Stimulated activated CD4-positive, alpha-beta T cell treated with anti-CD3 and anti-CD28 coated beads, Interleukin-12 subunit alpha, Interleukin-12 subunit beta, amount 100 ng/mL, for 48 hours (primary cell): ENCODE measurements around the gene OR4K2.
A peak's percentile ranks its signal among the peaks of the same experiment; 100 is the strongest.
"Not testable (repeated sequence)": the region's sequence is repeated elsewhere in the genome, so short reads cannot be mapped to it uniquely, and the experiment has no call there.

Source experiments
- DNase-seq, 3 donors: peaks; one replicate each; pipeline ENCODE4 v3.0.0-alpha.2; 2020; ENCODE audit warnings: low read depth in 2 of 3, low spot score in 1 of 3

Gene OR4K2, protein sequence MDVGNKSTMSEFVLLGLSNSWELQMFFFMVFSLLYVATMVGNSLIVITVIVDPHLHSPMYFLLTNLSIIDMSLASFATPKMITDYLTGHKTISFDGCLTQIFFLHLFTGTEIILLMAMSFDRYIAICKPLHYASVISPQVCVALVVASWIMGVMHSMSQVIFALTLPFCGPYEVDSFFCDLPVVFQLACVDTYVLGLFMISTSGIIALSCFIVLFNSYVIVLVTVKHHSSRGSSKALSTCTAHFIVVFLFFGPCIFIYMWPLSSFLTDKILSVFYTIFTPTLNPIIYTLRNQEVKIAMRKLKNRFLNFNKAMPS

DNA sequence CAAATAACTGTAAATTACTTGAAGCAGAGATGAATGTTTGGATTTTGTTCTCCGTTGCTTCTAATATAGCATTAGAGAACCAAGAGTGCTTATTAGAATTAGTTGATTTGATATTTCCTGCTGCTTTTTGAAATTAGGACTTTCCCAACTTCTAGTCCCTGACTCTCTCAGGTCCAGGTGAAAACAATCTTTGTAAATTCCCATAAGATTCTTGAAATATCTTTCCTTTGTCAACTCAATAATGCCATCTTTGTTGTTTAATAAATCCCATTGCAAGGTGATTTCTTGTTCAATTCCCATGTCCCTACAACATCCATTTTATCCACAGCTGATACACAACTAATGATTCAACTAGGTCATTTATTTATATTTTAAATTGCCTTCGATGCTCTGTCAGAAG is at the start of gene OR4K2:
OR4K2 (plus strand) TSS at position 301 of the 400 bp plus-strand sequence. CDS start 1,126 bp downstream, outside the sequence.
- DNase-seq: no peak

DNA sequence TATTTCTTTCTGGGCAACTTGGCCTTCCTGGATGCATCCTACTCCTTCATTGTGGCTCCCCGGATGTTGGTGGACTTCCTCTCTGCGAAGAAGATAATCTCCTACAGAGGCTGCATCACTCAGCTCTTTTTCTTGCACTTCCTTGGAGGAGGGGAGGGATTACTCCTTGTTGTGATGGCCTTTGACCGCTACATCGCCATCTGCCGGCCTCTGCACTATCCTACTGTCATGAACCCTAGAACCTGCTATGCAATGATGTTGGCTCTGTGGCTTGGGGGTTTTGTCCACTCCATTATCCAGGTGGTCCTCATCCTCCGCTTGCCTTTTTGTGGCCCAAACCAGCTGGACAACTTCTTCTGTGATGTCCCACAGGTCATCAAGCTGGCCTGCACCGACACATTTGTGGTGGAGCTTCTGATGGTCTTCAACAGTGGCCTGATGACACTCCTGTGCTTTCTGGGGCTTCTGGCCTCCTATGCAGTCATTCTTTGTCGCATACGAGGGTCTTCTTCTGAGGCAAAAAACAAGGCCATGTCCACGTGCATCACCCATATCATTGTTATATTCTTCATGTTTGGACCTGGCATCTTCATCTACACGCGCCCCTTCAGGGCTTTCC is 47.2 kb upstream of the OR4K2 start:
- not testable (repeated sequence) for DNase-seq

DNA sequence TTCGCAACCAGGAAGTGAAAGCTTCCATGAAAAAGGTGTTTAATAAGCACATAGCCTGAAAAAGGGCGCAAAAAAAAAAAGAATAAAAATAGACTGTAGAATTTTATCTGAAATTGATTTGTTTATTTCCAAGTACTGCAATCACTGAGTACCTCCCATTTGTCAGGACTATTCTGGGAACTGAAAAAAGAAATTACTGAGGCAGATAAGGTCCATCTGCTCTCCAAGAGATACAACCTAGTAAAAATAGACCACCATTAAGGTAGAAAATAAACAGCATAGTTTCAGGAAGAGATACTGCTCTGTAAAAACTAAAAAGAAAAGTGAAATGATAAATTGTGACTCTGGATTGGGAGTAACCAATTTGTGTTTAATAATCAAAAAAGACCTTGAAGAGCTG is 46.6 kb upstream of the OR4K2 start:
- no peak for DNase-seq

GRCh38 chr14:19834203-19834848 is 40.6 kb upstream of the OR4K2 start:
- DNase-seq: not testable (repeated sequence)

GRCh38 chr14:19838433-19838832 is 36.5 kb upstream of the OR4K2 start:
- DNase-seq: no peak

- no peak for DNase-seq
Observed at GRCh38 chr14:19851365-19851764, 23.6 kb upstream of the OR4K2 start.

DNA sequence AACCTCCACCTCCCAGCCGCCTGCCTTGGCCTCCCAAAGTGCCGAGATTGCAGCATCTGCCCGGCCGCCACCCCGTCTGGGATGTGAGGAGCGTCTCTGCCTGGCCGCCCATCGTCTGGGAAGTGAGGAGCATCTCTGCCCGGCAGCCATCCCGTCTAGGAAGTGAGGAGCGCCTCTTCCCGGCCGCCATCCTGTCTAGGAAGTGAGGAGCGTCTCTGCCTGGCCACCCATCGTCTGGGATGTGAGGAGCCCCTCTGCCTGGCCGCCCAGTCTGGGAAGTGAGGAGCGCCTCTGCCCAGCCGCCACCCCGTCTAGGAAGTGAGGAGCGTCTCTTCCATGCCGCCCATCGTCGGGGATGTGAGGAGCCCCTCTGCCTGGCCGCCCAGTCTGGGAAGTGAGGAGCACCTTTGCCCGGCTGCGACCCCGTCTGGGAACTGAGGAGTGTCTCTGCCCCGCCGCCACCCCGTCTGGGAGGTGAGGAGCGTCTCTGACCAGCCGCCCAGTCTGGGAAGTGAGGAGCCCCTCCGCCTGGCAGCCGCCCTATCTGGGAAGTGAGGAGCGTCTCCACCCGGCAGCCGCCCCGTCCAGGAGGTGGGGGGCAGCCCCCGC is 8.8 kb upstream of the OR4K2 start:
- DNase-seq: not testable (repeated sequence)

DNA sequence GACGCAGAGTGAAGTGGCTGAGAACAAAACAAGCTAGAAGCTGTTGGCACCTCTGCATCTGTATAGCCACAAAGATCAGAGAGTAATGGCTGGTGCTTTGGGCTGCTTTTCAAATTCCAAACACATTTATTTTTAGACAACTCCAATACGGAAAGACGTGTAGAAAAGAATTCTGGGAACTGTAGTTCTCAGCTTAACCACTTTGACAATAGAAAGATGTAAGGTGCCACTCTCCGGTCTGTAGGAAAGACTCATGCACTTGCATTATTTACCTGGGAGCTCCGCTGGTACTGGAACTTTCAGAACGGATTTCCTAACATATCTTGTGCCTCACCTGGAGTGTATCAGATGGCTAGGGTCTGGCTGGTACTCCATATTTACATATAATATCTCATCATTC is 1.8 kb upstream of the OR4K2 start:
- DNase-seq: no peak

DNA sequence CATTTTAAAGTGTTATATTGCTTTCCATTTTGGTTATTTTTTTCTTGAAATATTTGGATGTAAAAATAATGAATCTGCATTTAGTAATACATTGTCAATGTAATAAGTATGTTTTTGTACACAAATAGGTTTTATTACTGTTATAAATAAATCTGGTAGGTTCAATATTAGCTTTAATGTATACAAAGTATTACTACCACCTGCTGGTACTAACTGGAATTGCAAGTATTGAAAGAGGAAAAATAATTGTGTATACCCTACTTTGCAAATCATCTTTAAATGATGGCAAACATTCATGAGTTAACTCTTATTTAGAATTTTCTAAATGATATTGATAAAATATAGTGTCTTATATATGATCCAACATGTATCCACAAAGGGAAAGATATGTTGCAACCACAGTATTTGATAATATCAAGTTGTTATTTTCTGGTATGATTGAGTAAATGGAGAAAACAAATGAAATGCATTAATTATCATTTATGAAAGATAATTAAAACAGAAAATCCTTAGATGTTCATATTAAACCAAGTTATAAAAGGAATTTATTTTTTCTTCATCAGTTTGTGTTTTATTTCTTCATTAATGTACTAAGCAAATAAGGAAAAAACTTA is 3.2 kb downstream of the OR4K2 start:
- DNase-seq: peak in 1 of 3 donors; percentile 20

DNA sequence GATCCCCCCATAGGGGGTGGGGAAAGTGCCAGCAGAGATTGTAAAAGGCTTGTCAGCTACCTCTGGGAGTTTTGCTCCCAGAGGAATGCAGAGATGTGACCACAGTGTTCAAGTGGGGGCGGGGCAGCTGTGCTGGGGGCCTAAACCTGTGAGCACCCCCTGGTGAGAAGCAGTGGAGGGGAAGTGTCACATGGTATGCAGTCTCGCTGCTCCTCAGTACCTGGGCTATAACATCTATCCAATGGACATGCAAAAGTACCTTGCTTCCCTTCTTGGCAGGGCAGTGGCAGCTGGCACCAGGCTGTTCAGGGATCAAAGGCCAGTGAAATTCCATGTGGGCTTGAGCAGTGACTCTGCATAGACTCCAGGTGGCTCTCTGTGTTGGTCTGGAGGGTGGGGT is 20.3 kb downstream of the OR4K2 start:
- no peak for DNase-seq

DNA sequence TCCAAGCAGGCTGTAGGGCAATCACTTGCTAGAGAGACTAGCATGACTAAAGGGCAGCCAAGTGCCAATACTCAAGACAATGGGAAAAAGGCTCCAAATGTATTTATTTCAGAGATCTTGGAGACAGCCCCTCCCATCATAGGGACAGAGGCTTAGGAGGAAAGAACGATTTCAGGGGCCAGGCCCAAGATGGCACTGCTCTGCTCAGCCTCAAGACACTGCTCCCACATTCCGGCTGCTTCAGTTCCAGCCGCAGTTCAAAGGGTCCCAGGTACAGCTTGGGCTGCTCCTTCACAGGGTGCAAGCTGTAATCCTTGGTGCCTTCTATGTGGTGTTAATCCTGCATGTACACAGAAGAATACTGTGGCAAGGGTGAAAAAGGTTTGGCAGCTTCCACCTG is 26.1 kb downstream of the OR4K2 start:
- no peak for DNase-seq

DNA sequence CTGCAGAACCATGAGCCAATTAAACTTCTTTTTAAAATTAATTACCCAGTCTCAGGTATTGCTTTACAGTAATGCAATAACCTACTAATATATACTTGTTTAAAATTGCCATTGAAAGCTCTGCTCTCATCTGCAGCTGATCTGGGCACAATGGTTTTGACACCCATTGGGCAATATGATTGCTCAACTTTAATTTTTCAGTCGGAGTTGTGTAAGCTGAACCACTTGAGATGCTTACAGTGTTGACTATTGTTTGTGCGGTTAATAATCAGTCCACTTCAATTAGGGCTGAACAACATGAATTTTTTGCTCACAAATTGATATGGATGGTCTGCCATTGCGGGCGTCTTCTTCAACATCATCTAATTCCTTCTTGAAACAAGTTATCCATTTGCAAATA is 27.5 kb downstream of the OR4K2 start:
- no peak for DNase-seq

- DNase-seq: no peak
Observed at GRCh38 chr14:19906665-19907064, 31.7 kb downstream of the OR4K2 start.

DNA sequence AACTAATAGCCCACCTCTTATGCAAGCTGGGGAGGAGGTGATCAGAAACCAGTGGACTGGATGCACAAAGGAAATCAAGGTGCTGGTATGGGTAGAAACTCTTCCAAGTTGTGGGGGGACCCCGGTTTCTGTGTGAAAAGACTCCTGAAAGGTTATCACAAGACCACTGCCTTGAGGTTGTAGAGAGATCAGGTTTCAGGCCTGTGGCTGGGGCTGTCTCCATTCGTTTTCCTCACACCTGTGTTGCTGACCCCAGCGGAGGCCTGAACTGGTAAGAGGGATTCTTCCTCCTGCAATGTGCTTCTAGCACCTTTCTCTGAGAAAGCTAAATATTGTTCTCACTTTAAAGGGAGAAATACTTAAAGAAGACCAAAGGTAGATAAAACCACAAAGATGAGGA is 36.2 kb downstream of the OR4K2 start:
- DNase-seq: no peak

DNA sequence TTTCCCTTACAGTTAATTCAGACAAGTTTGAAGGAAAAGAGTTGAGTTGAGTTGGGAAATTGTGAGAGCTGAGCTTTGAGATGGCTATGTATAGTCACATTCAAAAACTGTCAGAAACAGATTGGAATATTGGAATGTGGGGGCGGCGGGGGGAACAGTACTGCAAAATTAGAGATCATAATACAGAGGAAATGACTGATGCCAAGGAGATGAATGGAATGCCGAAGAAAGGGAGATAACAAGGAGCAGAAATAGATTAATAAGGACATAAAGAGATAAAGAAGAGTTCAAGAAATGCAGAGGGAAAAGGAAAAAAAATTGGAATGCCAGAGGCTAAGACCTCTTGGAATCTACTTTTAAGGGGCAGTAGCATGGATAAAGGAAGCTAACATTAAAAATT is 42.3 kb downstream of the OR4K2 start:
- no peak for DNase-seq

DNA sequence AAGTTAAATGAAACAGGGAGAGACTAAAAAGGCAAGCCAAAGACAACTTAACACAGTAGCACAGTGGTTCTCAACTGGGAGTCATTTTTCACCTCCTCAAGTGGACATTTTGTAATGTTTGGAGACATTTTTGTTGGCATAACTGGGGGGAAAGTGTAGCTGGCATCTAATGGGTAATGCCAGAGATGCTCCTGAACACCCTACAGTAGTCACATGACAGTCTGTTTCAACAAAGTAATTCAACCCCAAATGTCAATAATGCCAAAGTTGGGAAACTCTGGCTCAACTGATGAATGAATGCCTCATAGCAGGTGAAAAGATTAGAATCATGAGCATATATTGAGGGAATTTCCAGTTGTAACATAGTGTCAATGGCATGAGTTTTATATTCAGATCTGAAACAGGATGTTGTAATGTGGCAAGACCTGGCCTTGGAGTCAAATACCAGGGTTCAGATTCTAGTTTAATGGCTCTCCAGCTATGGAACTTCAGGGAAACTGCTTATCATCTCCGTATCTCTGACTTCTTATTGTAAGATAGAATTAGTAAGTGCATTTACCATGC is 43.1 kb downstream of the OR4K2 start:
- no peak for DNase-seq

DNA sequence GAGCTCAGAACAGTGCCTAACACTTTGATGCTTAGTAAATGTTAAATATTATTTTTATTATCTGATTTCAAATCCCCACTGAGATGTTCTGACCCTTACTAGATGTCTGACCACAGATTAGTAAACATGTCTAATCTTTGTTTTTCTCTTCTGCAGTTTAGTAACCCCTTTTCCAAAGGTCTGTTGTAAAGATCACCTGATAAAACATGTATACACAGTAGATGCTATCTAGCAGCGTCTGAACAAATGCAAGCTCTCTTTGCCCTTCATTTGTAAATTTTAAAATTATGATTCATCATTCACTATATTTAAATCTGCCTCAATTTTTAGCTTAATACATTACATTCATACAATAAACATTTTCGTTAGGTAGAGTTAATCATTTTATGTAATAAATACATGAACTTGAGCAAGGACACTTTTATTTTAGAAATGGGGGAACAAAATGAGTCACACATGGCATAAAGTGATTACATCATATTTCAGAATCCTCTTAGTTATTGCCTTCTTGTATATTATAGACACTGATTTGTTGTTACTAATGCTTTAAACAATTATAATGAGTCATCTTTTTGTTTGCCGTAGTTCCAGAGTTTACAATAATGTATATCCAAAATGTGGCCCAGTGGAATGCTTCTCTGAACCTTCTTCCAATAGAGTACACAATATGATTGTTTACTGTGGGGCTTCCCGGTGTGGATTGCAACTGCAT is 43.8 kb downstream of the OR4K2 start:
- no peak for DNase-seq

- DNase-seq: no peak
Observed at GRCh38 chr14:19920021-19920657, 45.2 kb downstream of the OR4K2 start, which contains the start of gene OR4K5. OR4K5 (plus strand) TSS chr14:19920607; CDS start chr14:19920607, 0 bp downstream.

DNA sequence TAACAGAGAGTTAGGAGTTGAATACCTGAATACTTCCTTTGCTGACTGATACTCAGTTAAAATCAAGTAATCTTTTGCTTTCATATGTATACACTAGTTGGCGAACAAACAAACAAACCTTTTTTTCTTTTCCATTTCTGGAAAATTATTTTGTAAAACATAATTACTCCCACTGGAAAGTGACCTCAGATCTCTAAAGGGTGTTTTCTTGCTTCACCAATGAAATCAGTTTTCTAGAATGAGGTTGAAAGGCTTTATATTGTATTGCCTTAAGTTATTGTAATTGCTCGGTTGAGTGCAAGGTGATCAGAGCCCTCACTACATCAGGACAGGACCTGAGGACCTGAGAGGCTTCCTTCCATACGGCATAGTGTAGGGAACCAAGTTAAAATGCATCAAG is 55.7 kb downstream of the OR4K2 start, which contains the start of gene OR4K1:
OR4K1 (plus strand) TSS at position 301 of the 400 bp plus-strand sequence. CDS start 4,750 bp downstream, outside the sequence.
- DNase-seq: no peak
